OCI-M1 (cell line): ENCODE data around the gene LGALS8.

Experiments used
- DNase-seq: peaks from one replicate; lab custom pipeline; 2025; lab: John Stamatoyannopoulos, UW

Gene LGALS8

DNA sequence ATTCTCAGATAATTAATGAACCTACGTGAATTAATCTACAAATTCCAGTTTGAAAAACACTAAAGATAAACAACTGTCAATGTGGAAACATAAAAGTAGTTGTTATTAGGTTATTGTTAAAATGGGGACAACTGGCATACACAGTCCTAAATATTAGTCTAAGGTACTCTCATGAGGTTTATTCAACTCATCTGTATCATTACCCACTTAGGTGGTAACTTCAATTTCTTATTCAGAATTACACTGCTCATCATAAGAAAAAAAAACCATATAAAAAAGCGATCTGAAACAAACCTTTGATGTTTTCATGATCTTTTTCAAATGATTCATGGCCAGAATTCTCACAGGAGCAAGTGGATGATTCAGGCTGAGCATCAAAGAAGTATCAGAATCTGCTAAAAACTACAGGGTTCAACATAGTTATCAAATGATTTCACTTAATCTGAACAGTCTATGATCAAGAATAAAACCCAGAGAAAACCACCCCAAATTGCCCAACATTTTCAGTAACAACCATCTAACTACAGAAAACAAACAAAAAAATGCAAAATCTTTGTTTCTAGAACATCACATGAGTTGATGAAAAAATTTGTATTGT is 66.9 kb downstream of the LGALS8 start:
- no peak for DNase-seq

DNA sequence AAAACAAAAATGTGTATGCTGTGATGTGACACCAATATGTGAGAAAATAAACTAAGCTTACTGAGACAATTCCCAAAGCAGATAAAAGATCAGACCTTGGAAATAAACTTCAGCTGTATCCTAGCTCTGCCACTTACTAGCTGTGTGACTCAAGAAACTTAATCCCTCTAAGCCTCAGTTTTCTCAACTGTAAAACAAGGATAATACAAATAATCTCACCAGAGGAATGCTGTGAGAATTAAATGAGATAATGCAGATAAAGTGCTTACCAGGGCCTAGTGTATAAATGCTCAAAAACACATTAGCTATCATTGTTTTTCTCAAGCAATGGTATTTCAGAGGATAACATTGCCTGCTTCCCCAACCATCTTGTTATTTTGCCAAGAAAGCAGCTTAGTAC is 78.4 kb downstream of the LGALS8 start:
- no peak for DNase-seq
